Measurements from ENCODE around the gene ZNF695.

- TF ChIP-seq CTCF (IDR thresholded peaks at IDR 0.05) (no peak), POLR2A (IDR thresholded peaks at IDR 0.05) (no peak)
Measured at GRCh38 chr1:246988316-246988715, 19.5 kb downstream of the ZNF695 start.

Data from prostate gland (tissue), 2 donors.